Chondrocyte (in vitro differentiated cells): ENCODE data around the gene ARHGAP22. TPM values are rescaled to one million over a fixed set of nuclear protein-coding genes. Genes with fewer than 3 reads are reported as not detected.

Source experiments
- DNase-seq: peaks from one replicate; pipeline ENCODE4 v3.0.0; 2021; ENCODE audit warnings: mixed read lengths, low spot score
- H3K27ac Mint-ChIP-seq: one replicate; pipeline ENCODE4 v1.8.0; 2021; ENCODE audit warnings: mild to moderate bottlenecking, moderate library complexity, mixed read lengths; ENCODE audit not compliant: unreplicated experiment
- H3K27me3 Mint-ChIP-seq: 2 replicates; pipeline ENCODE4 v1.8.0; 2021; ENCODE audit warnings: low read depth, mixed read lengths
- H3K36me3 Mint-ChIP-seq: 2 replicates; pipeline ENCODE4 v1.8.0; 2021; ENCODE audit warnings: low read depth, mixed read lengths
- H3K4me1 Mint-ChIP-seq: 2 replicates; pipeline ENCODE4 v1.8.0; 2021; ENCODE audit warnings: low read depth, mild to moderate bottlenecking, mixed read lengths
- H3K4me3 Mint-ChIP-seq: one replicate; pipeline ENCODE4 v1.8.0; 2021; ENCODE audit warnings: mild to moderate bottlenecking, moderate library complexity, mixed read lengths; ENCODE audit not compliant: unreplicated experiment
- H3K9me3 Mint-ChIP-seq: 2 replicates; pipeline ENCODE4 v1.8.0; 2021; ENCODE audit warnings: low read depth, mixed read lengths
- total RNA-seq: library from RNA; stranded (reverse); gene quantifications from 3 replicates; pipeline ENCODE4 v1.2.1, GENCODE V29; 2021
- TF ChIP-seq, protein P1 (sequence below): fragments of 200-600 bp; sonication (generic); IDR thresholded peaks from 2 replicates; pipeline ENCODE4 v1.5.0; 2021; ENCODE audit warnings: antibody characterized with exemption, mild to moderate bottlenecking, moderate library complexity

ARHGAP22 gene
- total RNA-seq, 1 donor from 2014 or later: 8.8 TPM

DNA sequence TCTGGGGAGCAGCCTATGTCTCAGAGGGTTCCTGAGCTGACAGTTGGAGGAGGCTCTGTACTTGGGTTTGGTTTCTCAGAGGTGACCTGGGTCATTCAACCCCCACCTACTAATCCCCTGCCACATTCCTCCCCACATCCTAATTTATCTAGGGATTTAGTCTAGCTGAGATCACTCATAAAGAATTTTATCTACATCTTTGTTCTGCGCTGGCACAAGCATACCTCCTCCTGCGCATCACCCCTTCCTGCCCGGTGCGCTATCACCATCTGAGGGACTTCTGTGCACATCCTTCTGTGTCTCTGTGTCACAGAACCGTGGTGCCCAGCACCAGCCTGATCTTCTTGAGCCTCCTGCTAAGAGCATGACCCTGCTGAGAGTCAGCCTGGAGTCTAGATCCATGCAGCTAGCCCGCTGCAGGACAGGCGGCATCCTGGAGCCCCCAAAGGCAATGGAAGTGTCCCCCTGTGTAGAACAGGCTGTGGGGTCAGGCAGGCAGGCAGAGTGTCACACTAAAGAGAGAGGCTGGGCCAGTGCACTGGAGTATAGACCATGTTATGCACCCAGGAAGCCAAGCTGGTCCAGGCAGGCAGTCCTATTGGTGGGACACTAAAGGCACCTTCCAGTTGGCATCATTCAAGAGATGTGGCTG, 63.6 kb downstream of the ARHGAP22 start:
- Mint-ChIP-seq H3K36me3 (no peaks in the 10 kb centered on the region), H3K9me3 (no peaks in the 10 kb centered on the region), H3K27ac (no peak overlapping the region), H3K27me3 (no peaks in the 10 kb centered on the region), H3K4me1 (peaks cover 5% of the 10 kb centered on the region), H3K4me3 (no peak overlapping the region)
- no peak for DNase-seq
- TF ChIP-seq, protein P1, sequence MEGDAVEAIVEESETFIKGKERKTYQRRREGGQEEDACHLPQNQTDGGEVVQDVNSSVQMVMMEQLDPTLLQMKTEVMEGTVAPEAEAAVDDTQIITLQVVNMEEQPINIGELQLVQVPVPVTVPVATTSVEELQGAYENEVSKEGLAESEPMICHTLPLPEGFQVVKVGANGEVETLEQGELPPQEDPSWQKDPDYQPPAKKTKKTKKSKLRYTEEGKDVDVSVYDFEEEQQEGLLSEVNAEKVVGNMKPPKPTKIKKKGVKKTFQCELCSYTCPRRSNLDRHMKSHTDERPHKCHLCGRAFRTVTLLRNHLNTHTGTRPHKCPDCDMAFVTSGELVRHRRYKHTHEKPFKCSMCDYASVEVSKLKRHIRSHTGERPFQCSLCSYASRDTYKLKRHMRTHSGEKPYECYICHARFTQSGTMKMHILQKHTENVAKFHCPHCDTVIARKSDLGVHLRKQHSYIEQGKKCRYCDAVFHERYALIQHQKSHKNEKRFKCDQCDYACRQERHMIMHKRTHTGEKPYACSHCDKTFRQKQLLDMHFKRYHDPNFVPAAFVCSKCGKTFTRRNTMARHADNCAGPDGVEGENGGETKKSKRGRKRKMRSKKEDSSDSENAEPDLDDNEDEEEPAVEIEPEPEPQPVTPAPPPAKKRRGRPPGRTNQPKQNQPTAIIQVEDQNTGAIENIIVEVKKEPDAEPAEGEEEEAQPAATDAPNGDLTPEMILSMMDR: no peak

DNA sequence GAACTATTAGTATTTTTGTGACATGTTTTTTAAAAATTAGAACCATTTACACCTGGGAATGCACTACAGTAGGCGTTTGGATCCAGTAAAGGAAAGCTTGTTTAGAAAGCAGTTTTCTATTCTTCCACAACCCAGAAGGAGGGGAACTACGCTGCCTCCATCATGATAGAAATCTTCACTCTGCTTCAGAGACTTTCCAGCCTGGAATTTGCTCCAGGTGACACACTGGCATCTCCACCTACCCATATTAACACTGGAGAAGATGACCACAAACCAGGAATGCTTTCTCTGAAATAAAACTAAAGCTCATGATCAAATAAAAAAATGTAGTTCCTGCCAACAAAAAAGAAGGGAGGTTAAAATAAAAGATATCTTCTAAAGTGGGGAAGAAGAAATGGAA, 66.3 kb downstream of the ARHGAP22 start:
- DNase-seq: no peak
- Mint-ChIP-seq H3K4me3 (no peak overlapping the region), H3K27ac (no peak overlapping the region), H3K4me1 (peaks cover 14% of the 10 kb centered on the region), H3K27me3 (no peaks in the 10 kb centered on the region), H3K9me3 (no peaks in the 10 kb centered on the region), H3K36me3 (no peaks in the 10 kb centered on the region)
- TF ChIP-seq, protein P1: no peak

DNA sequence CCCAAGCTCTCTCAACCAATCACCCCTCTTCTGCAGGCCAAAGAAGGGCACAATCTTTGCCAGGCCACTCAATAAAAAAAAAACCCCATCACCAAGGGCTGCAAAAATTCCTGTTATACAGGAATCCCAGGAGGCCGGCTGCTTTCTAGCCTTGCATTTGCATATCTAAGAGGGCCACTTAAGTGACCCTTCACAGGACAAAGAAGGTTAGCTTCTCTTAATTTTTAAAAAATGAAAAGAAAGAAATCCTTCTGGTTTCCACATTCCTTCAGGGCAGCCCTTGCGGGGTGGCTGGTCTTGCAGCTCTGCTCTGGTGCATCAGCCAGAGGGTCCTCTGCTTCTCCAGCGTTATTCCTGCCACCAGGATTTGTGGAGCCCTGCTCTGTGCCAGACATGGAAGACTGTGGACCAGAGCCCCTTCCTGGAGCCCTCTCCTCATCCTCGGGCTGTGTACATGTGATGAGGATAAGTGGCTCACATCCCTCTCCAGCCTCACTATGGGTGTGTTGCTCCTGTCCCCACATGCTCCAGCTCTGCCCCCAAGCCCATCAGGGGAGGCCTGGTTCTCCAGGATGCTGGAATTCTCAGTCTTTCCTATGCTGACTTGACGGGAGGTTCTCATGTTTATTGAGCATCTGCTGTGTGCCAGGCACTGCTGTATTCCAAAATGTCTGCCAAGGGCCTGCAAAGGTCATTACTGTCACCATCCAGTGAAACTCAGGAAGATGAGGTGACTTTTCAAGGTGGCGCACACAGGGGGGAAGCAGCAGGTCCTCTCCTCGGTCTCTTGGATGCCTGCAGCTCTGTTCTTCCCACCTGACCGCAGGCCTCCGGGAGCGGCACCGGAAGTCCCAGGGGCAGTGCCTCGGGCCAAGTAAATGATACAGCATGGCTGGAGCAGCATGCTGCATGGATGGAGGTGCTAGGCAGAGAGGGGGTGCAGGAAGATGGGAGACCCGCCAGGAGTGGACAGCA, 67.7 kb downstream of the ARHGAP22 start:
- H3K4me1 Mint-ChIP-seq: peaks cover 18% of the 10 kb centered on the region
- H3K4me3 Mint-ChIP-seq: no peak overlapping the region
- no peaks in the 10 kb centered on the region for H3K27me3 Mint-ChIP-seq
- no peaks in the 10 kb centered on the region for H3K36me3 Mint-ChIP-seq
- TF ChIP-seq, protein P1: no peak
- no peak overlapping the region for H3K27ac Mint-ChIP-seq
- H3K9me3 Mint-ChIP-seq: no peaks in the 10 kb centered on the region
- no peak for DNase-seq

DNA sequence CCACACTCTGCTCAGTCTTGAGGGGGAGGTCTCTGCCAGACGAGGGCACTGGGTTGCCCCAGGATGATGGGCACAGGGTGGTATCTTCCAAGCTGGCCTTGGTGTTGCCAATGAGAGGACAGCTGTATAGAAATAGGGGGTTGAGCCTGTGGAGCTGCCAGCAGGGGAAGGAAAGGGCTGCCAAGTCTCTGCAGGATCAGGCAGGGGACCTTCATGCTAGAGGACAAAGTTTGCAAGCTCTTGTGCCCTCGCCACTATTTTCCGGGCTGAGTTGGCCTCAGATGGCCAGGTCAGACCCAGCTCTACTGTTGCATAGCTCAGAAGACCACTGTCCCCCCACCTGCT, 68.7 kb downstream of the ARHGAP22 start:
- H3K27ac Mint-ChIP-seq: no peak overlapping the region
- peaks cover 15% of the 10 kb centered on the region for H3K4me1 Mint-ChIP-seq
- no peak overlapping the region for H3K4me3 Mint-ChIP-seq
- TF ChIP-seq, protein P1: no peak
- H3K9me3 Mint-ChIP-seq: no peaks in the 10 kb centered on the region
- no peak for DNase-seq
- H3K27me3 Mint-ChIP-seq: no peaks in the 10 kb centered on the region
- no peaks in the 10 kb centered on the region for H3K36me3 Mint-ChIP-seq

DNA sequence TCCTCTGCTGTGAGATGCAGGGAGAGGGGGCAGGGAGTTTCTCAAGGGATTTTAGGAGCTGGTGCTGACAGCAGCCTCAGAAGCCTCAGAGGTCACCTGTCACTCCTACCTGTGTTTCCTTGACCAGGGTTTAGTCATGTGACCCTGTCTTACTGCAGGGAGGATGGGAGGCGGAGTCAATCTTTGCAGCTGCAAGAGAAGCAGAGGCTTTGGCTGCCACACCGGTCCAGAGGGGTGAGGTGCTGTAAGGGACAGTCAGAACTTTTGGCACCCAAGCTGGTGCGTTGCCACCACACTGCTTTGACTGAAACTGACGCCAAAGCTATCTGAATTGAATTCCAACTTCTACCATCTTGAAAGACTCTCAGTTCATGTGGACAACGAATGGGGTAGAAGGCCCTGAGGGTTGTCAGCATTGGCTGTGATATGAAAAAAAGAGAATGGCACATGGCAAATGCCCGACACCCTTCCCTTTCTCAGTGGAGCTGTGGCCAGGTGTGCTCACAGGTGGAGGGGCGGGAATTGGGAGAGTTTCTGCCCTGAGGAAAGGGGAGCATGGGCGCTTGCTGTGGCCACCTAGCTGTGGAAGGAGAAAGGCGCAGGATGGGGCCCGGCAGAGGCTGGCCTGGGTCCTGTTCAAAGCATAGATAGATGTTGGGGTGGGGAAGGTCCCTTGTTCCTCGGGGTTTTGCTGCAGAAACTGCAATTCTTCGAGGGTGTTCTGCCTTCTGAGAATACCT, 69.3 kb downstream of the ARHGAP22 start:
- no peak overlapping the region for H3K27ac Mint-ChIP-seq

More for the DNA sequence above, 69.3 kb downstream of the ARHGAP22 start:
- Mint-ChIP-seq H3K9me3 (no peaks in the 10 kb centered on the region), H3K4me1 (peaks cover 12% of the 10 kb centered on the region), H3K27me3 (no peaks in the 10 kb centered on the region), H3K36me3 (no peaks in the 10 kb centered on the region), H3K4me3 (no peak overlapping the region)
- TF ChIP-seq, protein P1: no peak
- DNase-seq: no peak
